HepG2 (cell line): ENCODE data around the gene CCDC150. TPM values are rescaled to one million over a fixed set of nuclear protein-coding genes. Genes with fewer than 3 reads are reported as not detected.
A peak's percentile ranks its signal among the peaks of the same experiment; 100 is the strongest.

ENCODE experiments used
- CREM ChIP-seq, 2 experiments: sonication (generic) in 1 of 2; formaldehyde crosslinking in 1 of 2; IDR thresholded peaks; 2 replicates each; pipeline versions ENCODE4 v1.4.0 to v1.6.1; 2016 to 2020; ENCODE audit warnings: antibody characterized with exemption in 1 of 2, mild to moderate bottlenecking in 1 of 2, missing genetic modification reagents in 1 of 2
- ELF4 ChIP-seq: sonication (generic); formaldehyde crosslinking; IDR thresholded peaks from 2 replicates; pipeline ENCODE4 v1.5.0; 2020; ENCODE audit warnings: missing genetic modification reagents, mild to moderate bottlenecking, moderate library complexity, borderline replicate concordance
- FOXA3 ChIP-seq: IDR thresholded peaks from 2 replicates; pipeline ENCODE4 v1.6.1; 2016; ENCODE audit warnings: missing genetic modification reagents, missing compliant biosample characterization
- GMEB2 ChIP-seq: IDR thresholded peaks from 2 replicates; pipeline ENCODE4 v1.6.1; 2016; ENCODE audit warnings: missing biosample characterization, missing genetic modification reagents, low read depth
- HNF4A ChIP-seq: sonication (generic); formaldehyde crosslinking; IDR thresholded peaks from 2 replicates; pipeline ENCODE4 v1.4.0; 2020; ENCODE audit warnings: missing genetic modification reagents
- ISX ChIP-seq: sonication (generic); formaldehyde crosslinking; conservative IDR thresholded peaks from 2 replicates; pipeline ENCODE4 v1.5.0; 2020; ENCODE audit warnings: missing genetic modification reagents
- KLF15 ChIP-seq: sonication (generic); formaldehyde crosslinking; IDR thresholded peaks from 2 replicates; pipeline ENCODE4 v1.8.1; 2023; ENCODE audit warnings: borderline replicate concordance, mild to moderate bottlenecking, inconsistent platforms, missing genetic modification reagents, mixed read lengths
- LCORL ChIP-seq, 2 experiments: fragments of 450-650 bp in 1 of 2; sonication (generic) in 1 of 2; formaldehyde crosslinking in 1 of 2; IDR thresholded peaks; 2 replicates each; pipeline versions ENCODE4 v1.5.0 to v1.6.1; 2017 to 2020; ENCODE audit warnings: antibody characterized with exemption in 1 of 2, missing genetic modification reagents in 1 of 2
- MLX ChIP-seq: IDR thresholded peaks from 2 replicates; pipeline ENCODE4 v1.6.1; 2016
- NCOA1 ChIP-seq: sonication (generic); formaldehyde crosslinking; IDR thresholded peaks from 2 replicates; pipeline ENCODE4 v1.9.0; 2021; ENCODE audit warnings: missing genetic modification reagents
- SATB2 ChIP-seq: sonication (generic); formaldehyde crosslinking; IDR thresholded peaks from 2 replicates; pipeline ENCODE4 v1.5.0; 2020; ENCODE audit warnings: missing genetic modification reagents
- ZBTB49 ChIP-seq: sonication (generic); formaldehyde crosslinking; IDR thresholded peaks from 2 replicates; pipeline ENCODE4 v1.4.0; 2020; ENCODE audit warnings: missing genetic modification reagents, borderline replicate concordance
- ZNF136 ChIP-seq: sonication (generic); formaldehyde crosslinking; IDR thresholded peaks from 2 replicates; pipeline ENCODE4 v1.8.1; 2022; ENCODE audit warnings: low read depth, mild to moderate bottlenecking, moderate library complexity, missing genetic modification reagents
- ZNF207 ChIP-seq: fragments of 450-650 bp; IDR thresholded peaks from 2 replicates; pipeline ENCODE4 v1.6.1; 2016; ENCODE audit warnings: antibody characterized with exemption, borderline replicate concordance
- ZNF34 ChIP-seq: sonication (generic); formaldehyde crosslinking; IDR thresholded peaks from 2 replicates; pipeline ENCODE4 v1.4.0; 2020; ENCODE audit warnings: mild to moderate bottlenecking, missing genetic modification reagents, borderline replicate concordance
- ZNF567 ChIP-seq: sonication (generic); formaldehyde crosslinking; IDR thresholded peaks from 2 replicates; pipeline ENCODE4 v1.8.1; 2023; ENCODE audit warnings: mild to moderate bottlenecking, missing genetic modification reagents, borderline replicate concordance
- ZNF570 ChIP-seq: sonication (generic); formaldehyde crosslinking; IDR thresholded peaks from 2 replicates; pipeline ENCODE4 v1.4.0; 2020; ENCODE audit warnings: mild to moderate bottlenecking, missing genetic modification reagents, borderline replicate concordance
- ZNF691 ChIP-seq: sonication (generic); formaldehyde crosslinking; IDR thresholded peaks from 2 replicates; pipeline ENCODE4 v1.4.0; 2020; ENCODE audit warnings: missing genetic modification reagents, low read depth, mild to moderate bottlenecking, borderline replicate concordance
- ZNF766 ChIP-seq: sonication (generic); formaldehyde crosslinking; IDR thresholded peaks from 2 replicates; pipeline ENCODE4 v1.5.0; 2020; ENCODE audit warnings: missing genetic modification reagents, borderline replicate concordance
- polyA plus RNA-seq, 8 experiments: library from polyadenylated mRNA; depleted of rRNA in 3 of 8; stranded (reverse) in 7 of 8; unstranded in 1 of 8; fragments of >200 nt; fragmentation: Illumina TruSeq in 4 of 8; extraction: Trizol in 4 of 8; gene quantifications; 2 replicates each; pipeline versions ENCODE4 v1.2.1 to v1.2.3, GENCODE V29; 2011 to 2016; ENCODE audit warnings: low read depth in 4 of 8, missing spikeins in 1 of 8, mixed read lengths in 1 of 8; ENCODE audit not compliant: insufficient read depth in 1 of 8
- total RNA-seq, 5 experiments: library from RNA; depleted of rRNA; stranded (reverse); fragments of >200 nt; fragmentation: Illumina TruSeq; extraction: Trizol; gene quantifications; 2 replicates each; pipeline ENCODE4 v1.2.3, GENCODE V29; 2016; ENCODE audit warnings: low read depth in 1 of 5
- TF ChIP-seq, protein P1 (sequence below): sonication (generic); formaldehyde crosslinking; IDR thresholded peaks from 2 replicates; pipeline ENCODE4 v1.5.1; 2020; ENCODE audit warnings: missing genetic modification reagents, mild to moderate bottlenecking, borderline replicate concordance
- TF ChIP-seq, protein P2 (sequence below): sonication (generic); formaldehyde crosslinking; conservative IDR thresholded peaks from 2 replicates; pipeline ENCODE4 v1.8.0; 2022; ENCODE audit warnings: mild to moderate bottlenecking, moderate library complexity, missing genetic modification reagents

Gene CCDC150
- total and polyA plus RNA-seq, 2 of the 13 experiments (the other 11 are each of a cell fraction or from before 2014, with no cell fraction given) = 14.9 to 32.6 TPM

GRCh38 chr2:196729418-196729817 lies 89.9 kb downstream of the CCDC150 start (continued):
- TF ChIP-seq CREM (IDR thresholded peaks at IDR 0.05) (peak; percentile 48; the same call in 1 of the 2 replicates), CREM (CRISPR knock-in tag; IDR thresholded peaks at IDR 0.05) (no peak), ZNF570 (no peak), NCOA1 (CRISPR knock-in tag) (no peak), GMEB2 (no peak), ELF4 (CRISPR knock-in tag) (no peak), KLF15 (CRISPR knock-in tag) (no peak), ZNF766 (no peak), SATB2 (CRISPR knock-in tag) (no peak), HNF4A (peak; percentile 98), MLX (CRISPR knock-in tag) (peak; percentile 40; the same call in 1 of the 2 replicates), ZBTB49 (no peak), ISX (CRISPR knock-in tag) (no peak), ZNF567 (no peak), ZNF34 (no peak), ZNF207 (no peak), LCORL (IDR thresholded peaks at IDR 0.05) (no peak), LCORL (CRISPR knock-in tag; IDR thresholded peaks at IDR 0.05) (peak; percentile 60; the same call in 1 of the 2 replicates), ZNF691 (CRISPR knock-in tag) (no peak), ZNF136 (CRISPR knock-in tag) (no peak), FOXA3 (CRISPR knock-in tag) (peak; percentile 90)
- TF ChIP-seq, protein P1, sequence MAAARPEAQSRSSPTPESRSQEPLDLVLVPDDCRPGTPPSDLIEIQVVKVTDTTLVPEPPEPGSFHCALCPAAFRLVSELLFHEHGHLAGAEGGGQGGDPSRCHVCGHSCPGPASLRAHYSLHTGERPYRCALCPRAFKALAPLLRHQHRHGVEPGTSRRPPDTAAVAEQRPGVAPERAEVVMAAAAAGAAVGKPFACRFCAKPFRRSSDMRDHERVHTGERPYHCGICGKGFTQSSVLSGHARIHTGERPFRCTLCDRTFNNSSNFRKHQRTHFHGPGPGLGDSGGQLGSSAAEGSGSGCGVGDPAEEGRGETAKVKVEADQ (CRISPR knock-in tag) = no peak
- TF ChIP-seq, protein P2, sequence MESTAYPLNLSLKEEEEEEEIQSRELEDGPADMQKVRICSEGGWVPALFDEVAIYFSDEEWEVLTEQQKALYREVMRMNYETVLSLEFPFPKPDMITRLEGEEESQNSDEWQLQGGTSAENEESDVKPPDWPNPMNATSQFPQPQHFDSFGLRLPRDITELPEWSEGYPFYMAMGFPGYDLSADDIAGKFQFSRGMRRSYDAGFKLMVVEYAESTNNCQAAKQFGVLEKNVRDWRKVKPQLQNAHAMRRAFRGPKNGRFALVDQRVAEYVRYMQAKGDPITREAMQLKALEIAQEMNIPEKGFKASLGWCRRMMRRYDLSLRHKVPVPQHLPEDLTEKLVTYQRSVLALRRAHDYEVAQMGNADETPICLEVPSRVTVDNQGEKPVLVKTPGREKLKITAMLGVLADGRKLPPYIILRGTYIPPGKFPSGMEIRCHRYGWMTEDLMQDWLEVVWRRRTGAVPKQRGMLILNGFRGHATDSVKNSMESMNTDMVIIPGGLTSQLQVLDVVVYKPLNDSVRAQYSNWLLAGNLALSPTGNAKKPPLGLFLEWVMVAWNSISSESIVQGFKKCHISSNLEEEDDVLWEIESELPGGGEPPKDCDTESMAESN (CRISPR knock-in tag) = no peak
